ENCODE data around the gene SLC16A8.
A peak's percentile ranks its signal among the peaks of the same experiment; 100 is the strongest.

Gene SLC16A8

DNA sequence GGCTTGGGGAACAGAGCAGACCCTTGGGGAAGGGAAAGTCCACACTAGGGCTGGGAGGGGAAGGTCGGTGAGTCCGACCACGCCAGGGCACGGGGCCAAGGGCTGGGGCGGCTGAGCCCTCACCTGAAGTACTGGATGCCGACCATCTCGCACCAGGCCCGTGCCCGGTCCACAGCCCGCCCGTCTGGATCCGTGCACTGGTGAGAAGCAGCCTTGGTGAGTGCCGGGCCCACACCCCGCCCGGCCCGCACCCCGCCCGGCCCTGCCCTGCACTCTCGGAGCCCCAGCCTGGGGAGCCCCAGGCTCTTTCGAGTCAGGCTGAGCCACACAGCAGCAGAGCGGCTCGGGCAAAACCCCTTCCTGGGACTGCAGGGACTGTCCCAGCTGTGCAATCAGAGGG, 28.4 kb upstream of the SLC16A8 start:
- no peak for DNase-seq (ENCODE audit: low spot score)

DNA sequence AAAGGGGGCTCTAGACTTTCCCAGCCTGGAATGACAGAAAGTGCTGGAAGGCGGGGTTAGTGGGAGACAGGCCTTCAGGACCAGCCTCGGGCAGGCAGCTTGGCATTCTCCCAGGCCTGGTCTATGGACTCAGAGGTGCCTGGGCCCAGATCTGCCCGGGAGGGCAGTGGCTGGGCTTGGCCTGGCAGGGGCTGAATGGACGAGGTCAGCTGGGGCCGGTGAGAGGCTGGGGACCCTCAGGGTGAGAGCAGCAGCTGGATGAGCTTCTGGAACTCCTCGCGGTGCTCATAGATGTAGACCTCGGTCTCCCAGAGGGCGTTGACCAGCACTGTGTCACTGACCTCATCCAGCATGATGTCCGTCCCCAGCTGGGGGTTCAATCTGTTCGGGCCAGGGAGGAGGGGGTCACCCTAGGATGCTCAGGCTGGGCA, 28.0 kb upstream of the SLC16A8 start:
- no peak for DNase-seq (ENCODE audit: low spot score)

DNA sequence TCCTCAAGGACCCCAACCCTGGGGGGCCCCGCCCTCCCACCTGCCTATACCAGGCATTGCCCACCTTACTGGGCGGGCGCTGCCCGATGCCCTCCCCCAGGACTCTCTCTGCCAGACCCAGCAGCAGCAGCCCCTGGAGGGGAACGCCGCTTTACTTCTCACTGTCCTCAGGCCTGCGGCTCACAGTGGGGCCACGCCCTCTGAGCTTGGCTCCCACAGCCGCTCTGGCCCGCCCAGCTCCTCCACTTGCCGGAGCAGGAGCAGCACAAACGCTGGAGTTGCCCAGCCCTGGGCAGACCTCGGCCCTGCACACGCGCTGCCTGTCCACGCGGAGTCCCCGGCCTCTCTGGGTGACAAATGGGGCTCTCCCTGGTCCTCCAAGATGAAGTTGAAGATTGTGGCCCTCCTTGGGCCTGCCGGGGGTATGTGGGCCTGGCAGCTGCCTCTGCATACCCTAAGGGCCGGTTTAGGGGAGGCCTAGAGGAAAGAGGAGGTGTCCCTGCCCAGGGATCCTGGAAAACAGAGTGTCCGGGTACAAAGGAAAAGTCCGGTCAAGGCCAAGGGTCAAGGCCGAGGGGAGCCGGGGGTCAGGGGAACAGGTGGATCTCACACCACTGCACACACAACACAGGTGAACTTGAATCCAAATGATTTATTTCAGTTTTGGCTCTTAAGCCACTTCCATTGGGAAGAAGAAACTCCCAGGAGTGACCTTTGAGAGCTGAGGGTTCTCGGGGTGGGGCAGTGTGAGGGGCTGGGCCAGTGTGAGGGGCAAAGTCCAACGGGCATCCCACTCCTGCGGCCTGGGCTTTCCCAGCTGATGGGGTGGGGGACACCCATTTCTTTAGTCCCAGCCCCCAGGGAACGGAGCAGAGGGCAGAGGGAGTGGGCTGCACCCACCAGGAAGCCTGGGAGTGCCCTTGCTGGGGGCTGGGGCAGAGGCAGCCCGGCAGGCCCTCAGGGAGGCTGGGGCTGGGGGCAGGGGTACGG, 27.2 kb upstream of the SLC16A8 start:
- no peak for DNase-seq (ENCODE audit: low spot score)

DNA sequence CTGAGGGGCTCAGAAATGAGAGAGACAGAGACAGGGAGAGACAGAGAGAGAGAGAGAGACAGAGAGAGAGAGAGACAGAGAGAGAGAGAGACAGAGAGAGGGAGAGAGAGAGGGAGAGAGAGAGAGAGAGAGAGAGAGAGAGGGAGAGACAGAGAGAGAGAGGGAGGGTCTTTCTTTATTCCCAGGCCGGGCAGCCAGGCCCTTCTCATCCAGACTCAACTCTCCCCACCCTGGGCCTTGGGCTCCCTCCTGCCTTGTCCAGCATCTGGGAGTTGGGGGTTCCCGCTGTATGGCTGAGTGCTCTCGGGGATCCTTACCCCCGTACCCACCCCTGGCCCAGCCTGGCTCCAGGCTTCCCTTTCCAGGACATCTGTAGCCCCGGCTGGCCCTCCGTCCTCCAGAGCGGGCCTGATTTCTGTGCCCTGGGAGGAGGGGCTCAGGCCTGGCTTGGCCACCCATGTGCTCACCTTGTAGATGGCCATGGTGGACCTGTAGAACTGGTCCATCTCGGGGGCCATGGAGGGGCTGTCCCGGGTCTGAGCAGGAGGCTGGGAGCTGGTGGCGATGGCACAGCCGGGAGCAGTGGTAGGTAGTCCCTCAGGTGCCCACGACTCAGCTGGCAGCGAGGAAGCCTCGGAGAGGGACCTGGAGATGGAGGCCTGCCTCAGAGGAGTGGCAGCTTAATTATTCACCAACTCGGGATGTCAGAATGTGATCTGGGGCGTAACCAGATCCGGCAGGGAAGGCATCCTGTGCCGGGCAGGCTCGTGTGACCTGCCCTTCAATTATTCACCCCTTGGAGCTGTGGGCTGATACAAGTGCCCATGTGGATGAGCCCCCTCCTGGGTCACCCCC, 26.3 kb upstream of the SLC16A8 start, which contains the start of gene BAIAP2L2:
TSS of gene BAIAP2L2 (minus strand) at position 677 of the 855 bp plus-strand sequence. CDS start at position 518, 159 bp downstream.
- no peak for DNase-seq (ENCODE audit: low spot score)

DNA sequence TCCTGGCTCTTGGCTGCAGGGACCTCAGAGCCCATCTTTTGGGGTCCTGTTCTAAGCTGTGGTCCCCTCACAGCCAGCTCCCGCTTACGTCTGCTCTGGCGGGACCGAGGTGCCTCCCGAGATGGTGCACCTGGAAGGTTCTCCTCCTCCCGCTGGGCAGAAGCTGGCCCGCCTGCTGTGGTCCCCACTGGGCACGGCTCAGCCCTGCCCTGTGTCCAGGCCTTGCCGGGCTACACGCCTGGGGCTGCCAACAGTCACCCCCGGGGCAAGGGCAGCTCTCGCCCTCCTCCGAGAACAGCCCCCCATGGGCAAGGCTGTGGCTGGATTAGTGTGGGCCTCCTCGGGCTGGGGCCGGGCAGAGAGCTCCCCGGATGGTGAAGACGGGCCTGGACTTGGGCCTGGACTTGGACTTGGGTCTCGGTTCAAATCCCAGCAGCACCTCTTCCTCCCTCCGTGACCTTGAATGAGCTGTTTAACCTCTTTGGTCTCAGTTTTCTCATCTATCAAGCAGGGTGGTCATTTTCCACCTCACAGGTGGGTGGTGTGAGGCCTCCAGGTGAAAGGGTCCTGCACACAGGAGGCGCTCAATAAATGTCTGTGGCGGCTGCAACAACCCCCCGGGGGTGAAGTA, 25.5 kb upstream of the SLC16A8 start:
- peak; percentile 51 for DNase-seq (ENCODE audit: low spot score)

DNA sequence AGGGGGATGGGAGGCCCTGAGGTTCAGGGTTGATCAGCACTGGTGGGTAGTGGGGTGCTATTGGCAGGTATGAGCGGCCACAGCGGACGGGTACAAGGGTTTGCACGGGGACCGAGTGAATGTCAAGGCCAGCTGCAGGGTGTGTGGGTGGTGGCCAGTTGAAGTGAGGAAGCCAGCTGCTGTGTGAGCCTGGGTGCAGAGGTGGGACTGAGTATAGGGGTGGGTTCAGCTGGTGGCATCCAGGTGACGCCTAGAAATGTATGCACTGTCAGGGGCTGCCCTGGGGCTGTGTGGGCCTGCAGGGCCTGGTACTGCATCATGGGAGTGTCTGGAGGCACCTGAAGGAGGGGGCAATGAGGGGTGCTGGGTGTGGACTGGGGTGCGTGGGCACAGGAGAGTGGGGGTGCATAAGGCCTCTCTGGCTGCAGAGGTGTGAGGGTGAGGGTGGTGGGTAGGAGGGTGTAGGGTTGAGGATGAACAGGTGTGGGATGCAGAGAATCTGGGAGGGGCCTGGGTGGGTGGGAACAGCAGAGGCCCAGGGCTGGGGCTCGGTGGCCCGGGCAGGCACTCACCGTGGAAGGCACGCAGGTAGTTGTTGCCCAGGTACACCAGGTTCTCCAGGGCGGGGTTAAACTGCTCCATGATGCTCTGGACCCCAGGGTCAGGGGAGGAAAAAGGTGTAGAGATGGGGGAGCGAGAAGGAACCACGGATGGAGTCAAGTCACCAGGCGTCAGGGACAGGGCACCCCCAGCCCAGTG, 24.8 kb upstream of the SLC16A8 start:
- DNase-seq (ENCODE audit: low spot score): no peak

DNA sequence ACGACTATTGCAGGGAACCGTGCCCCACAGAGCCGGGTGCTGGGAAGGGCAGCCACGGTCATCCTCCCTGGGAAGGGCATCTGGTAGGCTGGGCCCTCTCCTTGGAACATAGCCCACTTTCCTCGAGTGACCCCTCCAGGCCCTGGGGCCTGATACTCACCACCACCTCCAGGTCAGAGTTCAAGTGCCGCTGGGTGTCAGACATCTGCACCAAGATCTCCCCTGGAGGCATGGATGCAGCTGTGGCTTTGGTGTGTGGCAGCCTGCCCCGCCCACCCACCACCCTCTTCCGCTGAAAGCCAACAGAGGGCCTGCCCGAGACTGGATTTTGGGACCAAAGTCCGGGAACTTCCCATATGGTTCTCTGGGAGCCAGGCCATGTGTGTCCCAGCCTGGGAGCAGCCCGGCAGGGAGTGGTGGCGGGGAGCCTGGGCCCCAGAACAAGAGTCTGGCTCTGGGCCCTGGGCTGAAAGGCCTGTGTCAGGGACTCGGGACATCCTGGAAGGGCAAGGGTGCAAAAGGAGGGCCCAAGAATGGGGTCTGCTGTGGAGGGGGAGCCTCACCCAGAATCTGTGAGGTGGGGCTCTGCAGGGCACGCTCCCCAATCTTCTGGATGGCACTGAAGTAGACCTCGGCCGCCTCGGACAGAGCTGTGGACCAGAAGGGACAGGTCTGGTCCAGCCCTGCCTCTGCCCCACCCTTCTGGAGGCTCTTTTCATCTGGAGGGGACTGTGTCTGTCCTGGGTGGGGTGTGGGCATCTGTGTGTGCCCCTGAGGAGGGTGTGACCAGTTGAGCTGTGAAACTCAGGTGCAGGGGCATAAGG, 23.9 kb upstream of the SLC16A8 start:
- no peak for DNase-seq (ENCODE audit: low spot score)

DNA sequence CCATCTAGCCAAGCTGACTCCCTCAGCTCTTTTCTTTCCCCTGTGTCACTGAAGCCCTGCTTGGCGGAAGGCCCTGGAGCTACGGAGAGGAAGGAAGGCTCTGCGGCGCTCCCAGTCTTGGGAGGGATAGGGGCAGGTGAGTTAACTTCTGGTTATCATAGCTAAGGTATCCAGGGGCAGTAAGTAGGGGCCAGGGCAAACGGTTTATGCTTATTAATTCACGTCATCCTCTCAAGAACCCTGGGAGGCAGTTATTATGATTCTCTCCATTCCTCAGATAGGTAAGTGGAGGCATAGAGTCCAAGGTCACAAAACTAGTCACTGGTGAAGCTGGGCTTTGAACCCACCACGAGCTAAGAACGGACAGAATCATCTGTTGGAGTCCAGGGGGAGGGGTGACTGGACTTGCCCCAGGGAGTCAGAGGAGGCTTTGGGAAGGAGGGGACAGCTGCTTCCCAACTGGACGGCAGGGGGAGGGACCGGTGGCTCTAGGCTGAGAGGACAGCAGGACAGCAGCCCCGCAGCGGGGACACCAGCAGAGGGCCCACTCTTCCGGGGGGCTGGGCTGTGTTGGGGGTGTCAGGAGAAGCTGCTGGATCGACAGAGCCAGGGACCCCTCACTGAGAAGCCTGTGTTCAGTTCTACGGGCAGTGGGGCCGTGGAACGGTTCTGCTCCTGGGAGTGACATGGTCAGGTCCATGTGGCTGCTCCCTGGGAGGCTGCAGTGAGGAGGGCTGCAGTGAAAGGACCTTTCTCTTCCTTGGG, 23.0 kb upstream of the SLC16A8 start:
- DNase-seq (ENCODE audit: low spot score): no peak

DNA sequence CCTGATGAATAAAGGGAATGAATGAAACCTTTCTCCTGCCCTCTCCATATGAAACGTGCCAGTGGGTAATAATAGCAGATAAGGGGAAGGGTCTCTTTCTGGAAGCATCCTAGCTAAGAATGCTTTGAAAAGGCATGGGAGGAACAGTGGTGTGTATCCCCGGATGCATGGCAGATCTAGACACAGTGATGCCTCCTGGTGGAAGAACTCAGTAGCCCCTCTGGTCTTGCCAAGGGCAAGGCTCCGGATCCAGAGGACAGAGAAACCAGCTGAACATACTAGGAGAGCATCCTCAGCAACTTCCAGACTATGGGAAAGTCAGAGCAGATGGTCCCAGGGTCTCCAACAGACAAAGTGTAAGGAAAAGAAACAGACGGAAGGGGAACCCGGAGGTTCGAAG, 20.1 kb upstream of the SLC16A8 start:
- no peak for DNase-seq (ENCODE audit: low spot score)

DNA sequence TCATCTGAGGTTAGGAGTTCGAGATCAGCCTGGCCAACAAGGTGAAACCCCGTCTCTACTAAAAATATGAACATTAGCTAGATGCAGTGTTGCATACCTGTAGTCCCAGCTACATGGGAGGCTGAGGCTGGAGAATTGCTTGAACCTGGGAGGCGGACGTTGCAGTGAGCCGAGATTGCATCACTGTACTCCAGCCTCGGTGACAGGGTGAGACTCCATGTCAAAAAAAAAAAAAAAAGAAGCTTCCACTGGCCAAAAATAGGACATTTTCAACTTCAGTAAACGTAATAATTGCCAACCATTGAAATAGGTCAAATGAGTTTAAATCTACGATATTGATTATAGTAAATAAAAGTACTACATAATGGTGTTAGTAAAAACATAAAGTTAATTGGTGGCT, 19.7 kb upstream of the SLC16A8 start:
- DNase-seq (ENCODE audit: low spot score): no peak

DNA sequence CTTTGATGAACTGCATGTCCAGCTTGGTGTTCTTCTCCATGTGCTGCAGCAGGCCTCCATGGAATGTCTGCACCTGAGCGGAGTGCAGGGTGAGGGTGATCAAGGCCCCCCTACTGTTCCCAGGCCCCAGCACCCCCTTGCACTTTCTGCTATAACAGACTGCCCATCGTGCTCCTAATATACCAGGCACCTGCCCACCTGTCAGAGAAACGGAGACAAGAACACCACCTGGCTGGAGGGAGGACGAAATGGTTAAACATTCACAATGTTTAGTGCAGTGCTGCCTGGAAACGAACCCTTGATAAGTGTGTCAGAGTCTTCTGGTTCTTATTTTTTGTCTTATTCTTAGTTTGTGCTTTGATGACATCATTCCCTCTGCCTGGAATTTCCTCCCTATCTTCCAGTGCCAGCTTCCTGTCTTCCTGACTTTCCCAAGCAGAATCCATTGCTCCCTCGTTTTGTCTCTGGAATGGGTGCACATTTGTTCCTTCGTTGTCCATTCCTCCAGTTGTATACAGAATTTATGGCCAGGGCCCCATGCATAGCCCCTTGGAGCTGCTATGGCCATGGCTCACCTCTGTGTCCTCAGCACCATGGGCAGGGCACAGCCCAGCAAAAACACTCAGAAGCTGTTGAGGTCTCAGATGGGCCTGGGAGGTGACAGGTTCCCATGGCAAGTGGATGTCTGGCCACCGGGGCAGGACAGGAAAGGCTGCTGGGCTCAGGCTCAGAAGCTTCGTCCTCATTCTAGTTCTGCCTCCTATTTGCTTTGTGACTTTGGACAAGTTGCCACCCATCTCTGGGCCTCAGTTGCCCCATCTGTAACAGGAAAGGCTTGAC, 14.6 kb upstream of the SLC16A8 start:
- DNase-seq (ENCODE audit: low spot score): no peak

DNA sequence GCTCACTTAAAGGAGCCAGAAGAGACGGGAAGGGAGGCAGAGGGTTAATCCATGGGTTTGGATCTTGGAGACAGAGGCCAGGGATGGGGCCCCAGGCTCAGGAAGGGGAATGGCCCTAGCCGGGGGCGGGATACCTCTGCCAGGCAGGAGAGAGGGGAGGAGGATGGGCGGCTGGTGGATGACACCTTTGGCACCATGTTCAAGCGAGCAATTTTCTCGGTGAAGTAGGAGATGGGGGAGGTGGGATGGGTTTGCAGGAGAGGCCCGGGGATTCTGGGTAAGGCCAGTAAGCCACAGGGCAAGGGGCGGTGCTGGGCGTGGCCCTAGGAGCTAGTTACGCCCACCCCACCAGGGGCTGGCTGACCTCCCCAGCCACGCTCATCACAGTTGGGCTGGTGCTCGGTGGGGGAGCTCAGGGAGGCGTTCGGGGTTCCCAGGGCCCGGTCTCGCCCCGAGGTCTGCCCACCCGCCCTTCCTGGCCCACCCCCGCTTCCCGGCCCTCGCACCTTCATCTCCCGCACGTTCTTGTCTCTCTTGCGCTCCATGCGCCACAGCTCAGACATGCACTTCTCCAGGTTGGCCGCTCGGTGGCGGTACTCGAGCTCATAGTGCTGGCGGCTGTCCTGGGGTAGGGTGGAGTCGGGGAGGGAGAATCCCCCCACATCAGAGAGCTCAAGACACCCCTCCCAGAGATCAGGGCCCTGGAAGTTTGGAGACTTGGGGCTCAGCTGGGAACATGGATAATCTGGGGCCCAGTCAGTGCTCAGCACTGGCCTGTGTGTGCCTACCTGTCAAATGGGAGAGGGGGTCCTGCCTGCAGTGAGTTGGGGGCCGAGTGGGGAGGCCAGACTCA, 13.8 kb upstream of the SLC16A8 start:
- peak; percentile 81 for DNase-seq (ENCODE audit: low spot score)

DNA sequence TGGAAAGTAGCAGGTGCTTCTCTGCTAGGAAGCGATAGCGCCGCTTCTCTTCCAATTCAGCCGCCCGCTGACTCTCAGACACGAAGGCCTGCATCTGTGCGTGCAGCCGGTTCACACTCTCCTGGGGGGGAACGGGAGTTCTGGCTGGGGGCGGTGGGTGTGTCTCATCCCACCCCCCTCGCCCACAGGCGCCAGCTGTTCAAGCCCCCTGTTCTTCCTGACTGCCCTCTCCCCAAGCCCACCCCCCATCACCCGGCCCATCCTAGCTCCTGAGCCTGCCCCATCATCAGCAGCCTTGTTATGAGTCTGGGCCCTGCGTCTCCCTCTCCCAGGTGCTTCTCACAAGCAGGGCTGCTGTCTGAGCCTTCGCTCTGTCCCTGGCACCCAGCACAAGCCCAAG, 13.1 kb upstream of the SLC16A8 start:
- DNase-seq (ENCODE audit: low spot score): no peak

DNA sequence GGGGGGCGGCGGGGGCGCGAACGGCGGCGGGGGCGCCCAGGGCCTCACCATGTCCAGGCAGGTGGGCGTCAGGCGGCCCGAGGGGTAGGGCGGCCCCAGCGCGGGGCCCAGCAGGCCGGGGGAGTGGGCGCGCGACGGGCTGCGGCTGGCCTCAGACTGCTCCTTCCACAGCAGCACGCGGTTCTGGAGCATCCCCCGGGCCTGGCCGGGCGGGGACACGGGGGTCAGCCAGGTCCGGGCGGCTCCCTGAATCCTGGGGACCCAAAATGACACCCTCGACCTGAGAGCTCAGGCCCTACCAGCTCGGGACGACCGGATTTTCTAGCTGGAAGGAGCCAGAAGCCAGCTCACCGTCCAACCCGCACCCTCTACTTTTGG, 5.5 kb upstream of the SLC16A8 start:
- no peak for DNase-seq (ENCODE audit: low spot score)

DNA sequence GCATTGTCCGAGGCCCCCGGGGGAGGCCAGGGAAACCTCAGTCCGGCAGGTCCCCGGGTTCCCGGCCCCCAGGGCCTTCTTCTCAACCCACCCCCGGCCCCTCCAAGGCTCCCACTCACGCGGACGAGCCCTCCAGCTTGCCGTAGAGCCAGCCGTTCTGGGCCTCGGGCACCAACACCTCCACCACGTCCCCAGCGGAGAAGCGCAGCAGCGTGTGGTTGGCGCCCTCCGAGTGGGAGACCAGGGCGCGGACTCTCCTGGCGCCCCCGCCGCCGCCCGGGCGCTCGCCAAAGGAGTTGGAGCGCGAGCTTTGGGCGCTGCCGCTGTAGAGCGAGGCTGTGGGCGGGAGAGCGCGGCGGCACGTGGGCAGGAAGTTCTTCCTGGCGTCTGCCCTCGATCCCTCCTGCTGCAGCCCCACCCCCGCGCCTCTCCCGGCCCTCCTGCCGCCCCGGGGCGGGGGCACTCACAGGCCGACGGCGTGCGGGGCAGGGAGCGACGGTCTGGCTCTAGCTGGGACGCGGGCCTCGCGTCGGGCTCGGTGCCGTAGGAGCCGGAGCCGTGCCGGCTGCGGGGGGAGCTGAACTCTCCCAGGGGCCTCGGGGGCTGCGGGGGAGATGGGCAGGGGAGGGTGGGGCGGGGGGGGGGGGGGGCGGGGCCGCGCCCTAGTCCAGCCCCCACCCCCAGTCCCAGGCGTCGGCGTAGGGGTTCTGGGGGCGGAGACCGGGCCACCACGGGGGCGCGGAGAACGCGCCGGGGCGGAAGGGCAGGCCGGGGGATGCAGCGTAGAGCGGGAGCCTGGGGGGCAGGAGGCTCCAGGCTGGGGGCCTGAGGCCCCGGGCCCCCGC, 4.9 kb upstream of the SLC16A8 start:
- no peak for DNase-seq (ENCODE audit: low spot score)

DNA sequence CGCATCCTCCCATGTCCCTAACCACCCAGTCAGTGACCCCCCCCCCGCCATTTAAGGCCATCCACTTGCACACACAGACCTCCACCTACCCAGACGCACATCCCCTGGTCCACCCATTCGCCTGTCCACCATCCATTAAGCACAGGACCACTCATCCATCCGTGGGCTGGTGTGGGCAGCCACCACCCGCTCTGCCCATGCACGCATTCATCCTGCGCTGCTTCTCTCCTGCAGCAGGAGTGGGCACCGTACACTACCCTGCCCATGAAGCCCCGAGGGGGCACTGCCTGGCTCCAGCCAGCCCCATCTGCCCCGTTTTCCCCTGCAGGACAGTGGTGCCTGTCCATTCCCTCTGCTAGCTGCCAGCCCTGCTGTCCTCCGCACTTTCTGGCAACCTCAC, 3.9 kb upstream of the SLC16A8 start:
- no peak for DNase-seq (ENCODE audit: low spot score)

DNA sequence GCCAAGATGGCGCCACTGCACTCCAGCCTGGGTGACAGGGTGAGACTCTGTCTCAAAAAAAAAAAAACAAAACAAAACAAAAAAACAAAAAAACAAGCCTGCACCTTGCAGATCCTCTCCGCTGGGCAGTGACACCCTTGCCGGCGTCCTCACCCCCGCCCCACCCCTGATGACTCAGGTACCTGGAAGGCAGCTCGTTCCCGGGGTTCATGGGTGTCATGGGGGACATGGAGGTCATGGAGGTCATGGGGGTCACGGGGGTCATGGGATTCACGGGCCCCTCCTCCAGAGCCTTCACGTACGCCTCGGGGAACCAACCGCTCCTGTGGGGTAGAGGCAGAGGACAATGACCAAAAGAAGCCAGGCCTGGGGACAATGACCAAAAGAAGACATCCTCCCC, 3.0 kb upstream of the SLC16A8 start:
- DNase-seq (ENCODE audit: low spot score): no peak

Data from SK-N-DZ (cell line).